Right lobe of liver (tissue), 6 donors: ENCODE data around the gene RHOBTB1. TPM values are rescaled to one million over a fixed set of nuclear protein-coding genes. Genes with fewer than 3 reads are reported as not detected.

Source experiments
- ATAC-seq, 4 donors: fragments of 200-7000 bp; cut with Tn5 transposase; one replicate each; pipeline ENCODE4 v1.9.1; 2020; ENCODE audit warnings: mild to moderate bottlenecking in 4 of 4, moderate library complexity in 4 of 4
- DNase-seq, 3 donors: peaks; one replicate each; pipeline ENCODE4 v3.0.0-alpha.2; 2020
- H3K27ac ChIP-seq, 3 donors: fragments of 200-600 bp; one replicate each; pipeline ENCODE4 v1.8.0; 2022
- H3K27me3 ChIP-seq, 2 donors: fragments of 200-600 bp; one replicate each; pipeline ENCODE4 v1.8.0; 2022
- H3K36me3 ChIP-seq, 4 donors: fragments of 200-600 bp; sonication (generic) in 1 of 4; one replicate each; pipeline versions ENCODE4 v1.5.1 to v1.8.0; 2017 to 2022; ENCODE audit warnings: control low read depth in 1 of 4
- H3K4me1 ChIP-seq, 4 donors: fragments of 200-600 bp; sonication (generic) in 1 of 4; one replicate each; pipeline versions ENCODE4 v1.5.1 to v1.8.0; 2017 to 2022; ENCODE audit warnings: control low read depth in 1 of 4
- H3K4me3 ChIP-seq, 3 donors: fragments of 200-600 bp; one replicate each; pipeline ENCODE4 v1.8.0; 2022
- H3K9me3 ChIP-seq, 4 donors: fragments of 200-600 bp; sonication (generic) in 1 of 4; one replicate each; pipeline versions ENCODE4 v1.5.1 to v1.8.0; 2017 to 2022; ENCODE audit warnings: control low read depth in 1 of 4
- POLR2A ChIP-seq: fragments of 450-650 bp; IDR thresholded peaks from one replicate; pipeline ENCODE4 v1.6.1; 2017; ENCODE audit warnings: antibody characterized with exemption, mild to moderate bottlenecking
- WGBS: methylation state at CpG from one replicate; pipeline ENCODE4 v1.1.6; 2018; ENCODE audit warnings: low coverage, low lambda C conversion rate; ENCODE audit not compliant: insufficient coverage; ENCODE audit errors: missing lambda C conversion rate; 5-methylcytosine and 5-hydroxymethylcytosine counted together
- intact Hi-C, 2 donors: fragments of 100-400 bp; cut with DNase I; formaldehyde crosslinking; loops; one replicate each; pipeline versions ENCODE4 v1.11.2 to v1.14.1; 2022
- total RNA-seq, 6 experiments: library from RNA; depleted of rRNA in 2 of 6; stranded (reverse); fragments of >200 nt in 2 of 6; fragmentation: NEBNext Ultra II Directional in 3 of 6; extraction: Animal tissue kit (Norgen Biotek cat#: 25700) in 3 of 6; gene quantifications; one replicate each; pipeline versions ENCODE4 v1.1.0 to v1.2.4, GENCODE V29; 2016 to 2023
- TF ChIP-seq, protein P1 (sequence below), 4 donors: fragments of 200-600 bp in 3 of 4; fragments of 450-650 bp in 1 of 4; IDR thresholded peaks; one replicate each; pipeline versions ENCODE4 v1.5.1 to v1.8.0; 2016 to 2022; ENCODE audit warnings: antibody characterized with exemption in 4 of 4, mild to moderate bottlenecking in 2 of 4
- donor health status: DM: no; HTN: yes; CAD: no.
- donor health status: DM: no; HTN: no; CAD: no.
- donor health status: DM: no; HTN: no; CAD: no.
- donor health status: DM: no; HTN: yes; CAD: no.
- donor health status: DM: no; HTN: yes; CAD: no.

The RHOBTB1 gene
- total RNA-seq, 6 experiments from 2014 or later, result 3.0 to 5.4 (median 4.4) TPM

- TF ChIP-seq, protein P1, sequence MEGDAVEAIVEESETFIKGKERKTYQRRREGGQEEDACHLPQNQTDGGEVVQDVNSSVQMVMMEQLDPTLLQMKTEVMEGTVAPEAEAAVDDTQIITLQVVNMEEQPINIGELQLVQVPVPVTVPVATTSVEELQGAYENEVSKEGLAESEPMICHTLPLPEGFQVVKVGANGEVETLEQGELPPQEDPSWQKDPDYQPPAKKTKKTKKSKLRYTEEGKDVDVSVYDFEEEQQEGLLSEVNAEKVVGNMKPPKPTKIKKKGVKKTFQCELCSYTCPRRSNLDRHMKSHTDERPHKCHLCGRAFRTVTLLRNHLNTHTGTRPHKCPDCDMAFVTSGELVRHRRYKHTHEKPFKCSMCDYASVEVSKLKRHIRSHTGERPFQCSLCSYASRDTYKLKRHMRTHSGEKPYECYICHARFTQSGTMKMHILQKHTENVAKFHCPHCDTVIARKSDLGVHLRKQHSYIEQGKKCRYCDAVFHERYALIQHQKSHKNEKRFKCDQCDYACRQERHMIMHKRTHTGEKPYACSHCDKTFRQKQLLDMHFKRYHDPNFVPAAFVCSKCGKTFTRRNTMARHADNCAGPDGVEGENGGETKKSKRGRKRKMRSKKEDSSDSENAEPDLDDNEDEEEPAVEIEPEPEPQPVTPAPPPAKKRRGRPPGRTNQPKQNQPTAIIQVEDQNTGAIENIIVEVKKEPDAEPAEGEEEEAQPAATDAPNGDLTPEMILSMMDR (IDR thresholded peaks at IDR 0.05), result no peak
- no peak for TF ChIP-seq POLR2A
Measured at GRCh38 chr10:60827791-60828488, 116.0 kb downstream of the RHOBTB1 start.

DNA sequence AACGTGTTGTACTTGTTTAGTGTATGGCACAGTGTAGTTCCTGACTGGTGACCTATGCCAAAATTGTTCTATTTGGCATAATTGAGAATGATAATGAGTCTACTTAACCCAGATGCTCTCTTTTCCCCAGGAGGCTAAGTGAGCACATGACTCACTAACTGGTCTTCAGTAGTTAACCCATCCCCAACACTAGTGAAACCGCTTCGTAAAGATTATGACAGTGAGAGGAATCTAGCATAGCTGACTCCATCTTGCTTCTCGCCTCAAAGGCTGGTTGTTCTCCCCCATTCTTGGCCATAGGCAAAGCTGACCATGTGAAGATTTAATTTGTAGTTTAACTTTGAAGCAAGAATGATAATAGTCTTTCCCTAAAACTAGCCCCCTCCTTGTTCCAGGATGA is 118.5 kb downstream of the RHOBTB1 start:
- WGBS, result 60% methylated on average over 2 of the region's 4 CpGs
- no peaks in the 10 kb centered on the region for H3K4me1 ChIP-seq
- intact Hi-C loops, result no loop called here
- TF ChIP-seq POLR2A, result no peak
- TF ChIP-seq, protein P1 (IDR thresholded peaks at IDR 0.05), result no peak
- ATAC-seq (no peak), DNase-seq (no peak)
- H3K9me3 ChIP-seq, result no peaks in the 10 kb centered on the region
- no peaks in the 10 kb centered on the region for H3K36me3 ChIP-seq
- H3K27me3 ChIP-seq, result no peaks in the 10 kb centered on the region
- H3K4me3 ChIP-seq, result no peak overlapping the region
- H3K27ac ChIP-seq, result no peak overlapping the region

More at GRCh38 chr10:60827791-60828488, 116.0 kb downstream of the RHOBTB1 start:
- Histone ChIP-seq H3K4me1 (no peaks in the 10 kb centered on the region), H3K9me3 (no peaks in the 10 kb centered on the region), H3K36me3 (no peaks in the 10 kb centered on the region), H3K27ac (peak overlapping the region in 1 of 3 donors; percentile 12), H3K27me3 (no peaks in the 10 kb centered on the region), H3K4me3 (no peak overlapping the region)
- DNase-seq (no peak), ATAC-seq (peak; percentile 65 to 88 (median 80))
- intact Hi-C loops, result no loop called here
- WGBS, result 16% methylated on average over 5 of the region's 5 CpGs

DNA sequence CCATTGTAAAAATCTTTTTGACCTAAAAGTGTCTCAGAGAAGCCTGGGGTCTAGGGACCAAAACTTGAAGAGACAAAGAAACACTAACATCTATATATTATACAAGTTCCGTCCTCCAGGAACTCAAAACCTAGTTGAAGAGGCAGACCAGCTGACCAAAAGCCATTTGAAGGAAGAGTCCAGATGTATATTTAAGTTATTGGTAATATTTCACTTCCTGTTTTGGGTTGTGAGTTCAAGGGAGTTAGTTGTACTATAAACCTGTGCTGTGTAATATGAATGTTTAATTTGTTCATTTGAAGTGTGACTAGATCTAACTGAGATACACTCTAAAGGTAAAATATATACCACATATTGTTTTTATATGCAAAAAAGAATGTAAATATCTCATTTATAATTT is 120.7 kb downstream of the RHOBTB1 start:
- intact Hi-C loops, result no loop called here
- H3K27ac ChIP-seq, result no peak overlapping the region
- TF ChIP-seq, protein P1 (IDR thresholded peaks at IDR 0.05), result no peak
- no peak for TF ChIP-seq POLR2A

GRCh38 chr10:60822809-60823208 is 121.2 kb downstream of the RHOBTB1 start:
- DNase-seq (no peak), ATAC-seq (peak in 1 of 4 donors; percentile 29)
- Histone ChIP-seq H3K4me1 (no peaks in the 10 kb centered on the region), H3K27me3 (no peaks in the 10 kb centered on the region), H3K27ac (no peak overlapping the region), H3K36me3 (no peaks in the 10 kb centered on the region), H3K4me3 (no peak overlapping the region), H3K9me3 (no peaks in the 10 kb centered on the region)
- intact Hi-C loops, result no loop called here
- 25% methylated on average over 4 of the region's 4 CpGs for WGBS
- TF ChIP-seq, protein P1 (IDR thresholded peaks at IDR 0.05), result no peak
- TF ChIP-seq POLR2A, result no peak

More for the DNA sequence above, 120.7 kb downstream of the RHOBTB1 start:
- DNase-seq, result no peak
- H3K4me3 ChIP-seq, result no peak overlapping the region
- H3K27me3 ChIP-seq, result no peaks in the 10 kb centered on the region
- no peaks in the 10 kb centered on the region for H3K4me1 ChIP-seq
- ATAC-seq, result no peak
- no peaks in the 10 kb centered on the region for H3K36me3 ChIP-seq
- 80% methylated on average over 1 of the region's 1 CpG for WGBS
- H3K9me3 ChIP-seq, result no peaks in the 10 kb centered on the region
